HL-60/S4 (cell line): Measurements from ENCODE around the gene DOCK8.

Source experiments
- in situ Hi-C: fragments of 300-500 bp; cut with MboI; formaldehyde crosslinking; loops from 2 replicates; pipeline ENCODE4 v1.14.3; 2022; ENCODE audit warnings: low sequenced_read_pairs

Gene DOCK8

GRCh38 chr9:487429-487828 lies 272.8 kb downstream of the DOCK8 start:
- in situ Hi-C loops: no loop called here

- in situ Hi-C loops: no loop called here
Measured at GRCh38 chr9:488448-488847, 273.8 kb downstream of the DOCK8 start.

- in situ Hi-C loops: no loop called here
Measured at GRCh38 chr9:489198-490197, 274.8 kb downstream of the DOCK8 start.

- in situ Hi-C loops: no loop called here
Measured at GRCh38 chr9:494764-495163, 280.1 kb downstream of the DOCK8 start.

- in situ Hi-C loops: no loop called here
Measured at GRCh38 chr9:495739-496138, 281.1 kb downstream of the DOCK8 start.

GRCh38 chr9:503326-503725 lies 288.7 kb downstream of the DOCK8 start:
- in situ Hi-C loops: no loop called here

- in situ Hi-C loops: no loop called here
Measured at GRCh38 chr9:503881-504852, 289.5 kb downstream of the DOCK8 start, which contains the start of gene KANK1. KANK1 (plus strand) TSS chr9:504695.

GRCh38 chr9:504921-505740 lies 290.5 kb downstream of the DOCK8 start:
- in situ Hi-C loops: no loop called here

- in situ Hi-C loops: no loop called here
Measured at GRCh38 chr9:505741-506059, 291.0 kb downstream of the DOCK8 start.

- in situ Hi-C loops: no loop called here
Measured at GRCh38 chr9:506281-506680, 291.6 kb downstream of the DOCK8 start.

GRCh38 chr9:511861-512260 lies 297.2 kb downstream of the DOCK8 start:
- in situ Hi-C loops: no loop called here

- in situ Hi-C loops: no loop called here
Measured at GRCh38 chr9:512555-513272, 298.0 kb downstream of the DOCK8 start.
